SH-SY5Y (cell line): Measurements from ENCODE around the gene HSPA1A.

ENCODE experiments used
- GATA2 ChIP-seq: IDR thresholded peaks from 2 replicates; pipeline ENCODE4 v1.6.1; 2011; ENCODE audit warnings: mild to moderate bottlenecking, low read depth, low read length
- GATA3 ChIP-seq: IDR thresholded peaks from 2 replicates; pipeline ENCODE4 v1.6.1; 2011; ENCODE audit warnings: low read depth, mild to moderate bottlenecking, low read length, moderate library complexity

Gene HSPA1A

DNA sequence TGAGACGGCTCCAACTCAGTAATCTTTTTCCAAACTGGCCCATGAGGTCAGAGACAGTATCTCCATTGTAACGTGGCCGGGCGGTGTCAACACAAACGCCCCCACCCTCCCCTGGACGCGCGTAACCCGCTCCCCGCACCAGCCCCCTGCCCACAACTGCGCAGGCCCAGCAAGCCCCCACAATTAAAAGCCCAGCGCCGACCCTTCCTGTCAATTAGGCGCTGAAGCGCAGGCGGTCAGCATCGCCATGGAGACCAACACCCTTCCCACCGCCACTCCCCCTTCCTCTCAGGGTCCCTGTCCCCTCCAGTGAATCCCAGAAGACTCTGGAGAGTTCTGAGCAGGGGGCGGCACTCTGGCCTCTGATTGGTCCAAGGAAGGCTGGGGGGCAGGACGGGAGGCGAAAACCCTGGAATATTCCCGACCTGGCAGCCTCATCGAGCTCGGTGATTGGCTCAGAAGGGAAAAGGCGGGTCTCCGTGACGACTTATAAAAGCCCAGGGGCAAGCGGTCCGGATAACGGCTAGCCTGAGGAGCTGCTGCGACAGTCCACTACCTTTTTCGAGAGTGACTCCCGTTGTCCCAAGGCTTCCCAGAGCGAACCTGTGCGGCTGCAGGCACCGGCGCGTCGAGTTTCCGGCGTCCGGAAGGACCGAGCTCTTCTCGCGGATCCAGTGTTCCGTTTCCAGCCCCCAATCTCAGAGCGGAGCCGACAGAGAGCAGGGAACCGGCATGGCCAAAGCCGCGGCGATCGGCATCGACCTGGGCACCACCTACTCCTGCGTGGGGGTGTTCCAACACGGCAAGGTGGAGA, at the start of gene HSPA1A, which contains the start of gene HSPA1L:
TSS of gene HSPA1A (plus strand) at position 519 of the 814 bp plus-strand sequence. CDS start at position 733, 214 bp downstream.
TSS of gene HSPA1L (minus strand) at position 259 of the 814 bp plus-strand sequence. CDS start 3,311 bp downstream, outside the sequence.
- TF ChIP-seq GATA3, result no peak
- no peak for TF ChIP-seq GATA2

DNA sequence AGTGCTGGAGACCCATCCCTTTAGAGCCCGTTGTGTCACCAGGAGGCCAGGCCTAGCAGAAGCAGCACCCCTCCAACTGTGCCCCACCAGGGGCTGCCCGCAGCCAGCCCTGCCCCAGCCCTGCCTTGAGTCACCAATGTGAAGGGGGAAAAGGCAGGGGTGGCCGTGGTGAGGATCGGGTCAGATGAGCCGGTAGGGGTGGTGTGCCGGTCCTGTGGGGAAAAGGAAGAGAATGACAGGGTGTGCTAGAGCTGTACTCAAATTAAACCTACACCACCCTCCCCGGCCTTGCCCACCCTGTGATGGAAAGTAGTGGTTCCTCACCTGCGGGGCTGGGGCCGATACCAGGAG, 49.8 kb upstream of the HSPA1A start:
- TF ChIP-seq GATA3, result no peak
- TF ChIP-seq GATA2, result no peak

DNA sequence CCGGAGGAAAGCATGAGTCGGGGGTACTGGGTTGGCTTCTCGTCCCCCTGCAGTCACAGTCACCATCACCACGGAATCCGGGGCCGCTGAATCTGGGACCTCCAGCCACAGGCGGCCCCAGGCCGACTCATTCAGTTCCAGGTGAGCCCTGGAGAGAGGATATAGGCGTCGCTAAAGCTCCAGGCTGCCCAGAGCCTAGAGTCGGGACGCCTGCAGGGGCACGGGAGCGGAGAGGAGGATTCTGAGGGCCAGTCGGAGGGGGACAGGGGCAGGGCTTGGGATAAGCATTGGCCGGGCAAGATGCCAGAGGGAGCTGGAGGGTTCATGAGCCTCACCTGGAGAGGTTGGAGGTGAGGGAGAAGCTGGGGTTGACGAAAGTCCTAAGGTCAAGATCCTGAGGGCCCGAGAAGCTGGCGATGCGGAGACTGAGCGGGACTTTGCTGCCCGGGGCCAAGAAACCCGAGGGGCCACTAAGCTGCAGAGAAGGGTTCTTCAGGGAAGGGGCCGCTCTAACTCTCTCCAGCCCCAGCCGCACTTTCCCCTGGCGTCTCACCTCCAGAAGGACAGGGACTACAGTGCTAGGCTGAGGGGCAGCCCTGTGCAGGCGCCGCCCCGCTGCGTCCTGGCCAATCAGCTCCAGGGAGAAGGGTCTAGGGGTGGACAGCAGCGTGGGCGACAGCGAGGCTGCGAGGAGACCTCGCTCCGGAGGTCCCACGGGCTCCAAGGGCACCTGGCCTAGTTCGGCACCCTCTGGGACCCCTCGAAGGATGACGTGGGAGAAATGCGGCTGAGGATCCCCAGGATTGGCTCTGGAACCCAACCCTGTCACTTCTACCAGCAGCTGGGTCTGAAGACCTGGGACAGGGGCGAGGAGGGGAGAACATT, 49.2 kb upstream of the HSPA1A start:
- TF ChIP-seq GATA2, result no peak
- no peak for TF ChIP-seq GATA3

GRCh38 chr6:31767096-31767645, 48.2 kb upstream of the HSPA1A start:
- TF ChIP-seq GATA3, result no peak
- TF ChIP-seq GATA2, result no peak

DNA sequence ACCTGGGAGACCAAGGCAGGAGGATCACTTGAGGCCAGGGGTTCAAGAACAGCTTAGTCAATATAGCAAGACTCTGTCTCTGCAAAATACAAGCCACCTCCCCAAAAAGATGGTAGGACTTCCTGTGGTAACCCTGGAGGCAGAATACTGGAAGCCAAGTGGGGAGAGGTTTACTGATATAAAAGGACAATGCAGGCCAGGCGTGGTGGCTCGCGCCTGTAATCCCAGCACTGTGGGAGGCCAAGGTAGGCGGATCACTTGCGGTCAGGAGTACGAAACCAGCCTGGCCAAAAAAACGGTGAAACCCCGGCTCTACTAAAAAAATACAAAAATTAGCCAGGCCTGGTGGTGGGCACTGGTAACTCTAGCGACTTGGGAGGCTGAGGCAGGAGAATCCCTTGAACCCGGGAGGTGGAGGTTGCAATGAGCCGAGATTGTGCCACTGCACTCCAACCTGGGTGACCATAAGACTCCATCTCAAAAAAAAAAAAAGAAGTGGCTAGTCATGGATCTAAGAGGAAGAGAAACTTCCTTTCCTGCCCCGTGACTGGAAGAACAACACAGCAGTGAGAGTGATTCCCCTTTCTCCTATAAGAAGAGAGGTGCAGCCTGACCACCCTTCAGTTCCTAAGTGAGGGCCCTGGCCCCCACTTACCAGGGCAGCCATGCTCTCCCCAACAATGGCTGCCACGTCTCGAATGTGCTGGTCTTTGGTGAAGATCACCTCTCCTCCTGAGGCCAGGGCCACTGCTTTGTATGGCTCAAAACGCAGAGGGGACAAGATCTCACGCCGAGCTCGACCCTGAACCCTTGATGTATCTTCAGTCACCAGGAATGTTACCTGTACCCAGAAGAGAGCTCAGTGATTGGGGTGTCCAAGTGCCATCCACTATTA, 46.7 kb upstream of the HSPA1A start:
- TF ChIP-seq GATA3 (no peak), GATA2 (no peak)

DNA sequence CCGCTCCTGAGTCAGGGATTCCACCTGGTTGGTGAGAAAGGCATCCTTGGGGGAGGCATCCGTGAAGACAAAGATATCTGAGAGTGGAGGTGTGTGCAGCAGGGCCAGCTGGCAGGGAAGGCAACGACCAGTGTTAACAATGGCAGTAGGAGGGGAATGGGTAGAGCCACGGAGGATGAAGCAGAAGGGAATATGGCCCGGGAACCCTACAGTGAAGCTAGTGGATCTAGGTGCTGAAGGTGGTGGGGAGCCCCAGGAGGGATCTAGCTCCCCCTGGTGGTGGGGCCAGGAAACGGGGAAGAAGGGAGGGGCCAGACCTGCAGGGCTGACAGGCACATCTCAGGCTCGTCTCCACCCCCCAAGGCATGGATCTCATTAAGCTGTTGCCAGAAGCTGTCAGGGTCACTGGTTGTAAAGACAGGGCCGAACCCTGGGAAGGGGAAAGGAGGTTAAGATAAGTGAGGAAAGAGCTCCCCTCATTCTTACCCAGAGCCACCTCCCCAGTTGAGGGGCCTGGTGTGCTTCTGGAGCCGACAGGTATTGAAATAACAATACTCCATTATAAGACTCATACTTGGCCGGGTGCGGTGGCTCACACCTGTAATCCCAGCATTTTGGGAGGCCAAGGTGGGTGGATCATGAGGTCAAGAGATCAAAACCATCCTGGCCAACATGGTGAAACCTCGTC, 45.5 kb upstream of the HSPA1A start:
- TF ChIP-seq GATA2 (no peak), GATA3 (no peak)

- TF ChIP-seq GATA2 (no peak), GATA3 (no peak)
Observed at GRCh38 chr6:31770860-31771259, 44.5 kb upstream of the HSPA1A start.

DNA sequence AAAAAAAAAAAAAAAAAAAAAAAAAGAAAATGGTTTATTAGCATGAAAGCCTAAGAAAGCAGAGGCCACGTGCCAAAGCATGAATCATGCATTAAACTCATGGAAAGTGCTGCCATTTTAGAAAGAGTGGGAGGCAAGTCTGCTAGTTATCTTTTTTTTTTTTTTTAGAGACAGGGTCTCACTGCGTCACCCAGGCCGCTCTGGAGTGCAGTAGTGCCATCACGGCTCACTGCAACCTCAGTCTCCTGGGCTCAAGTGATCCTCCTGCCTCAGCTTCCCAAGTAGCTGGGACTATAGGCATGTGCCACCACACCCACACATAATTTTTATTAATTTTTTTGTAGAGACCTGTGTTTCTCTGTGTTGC, 43.4 kb upstream of the HSPA1A start:
- TF ChIP-seq GATA2 (no peak), GATA3 (no peak)

GRCh38 chr6:31775184-31775583, 40.2 kb upstream of the HSPA1A start:
- TF ChIP-seq GATA2, result no peak
- TF ChIP-seq GATA3, result no peak

GRCh38 chr6:31775633-31776484, 39.5 kb upstream of the HSPA1A start:
- TF ChIP-seq GATA3, result no peak
- TF ChIP-seq GATA2, result no peak

GRCh38 chr6:31776485-31776988, 38.8 kb upstream of the HSPA1A start:
- no peak for TF ChIP-seq GATA3
- no peak for TF ChIP-seq GATA2
